WTC11 (cell line): ENCODE data around the gene LOXL3. TPM values are rescaled to one million over a fixed set of nuclear protein-coding genes. Genes with fewer than 3 reads are reported as not detected.

Source experiments
- ATAC-seq: fragments of 200-7000 bp; cut with Tn5 transposase; 2 replicates; pipeline ENCODE4 v1.10.0; 2021; ENCODE audit warnings: mild to moderate bottlenecking, moderate library complexity
- CTCF ChIA-PET: fragments of 300-600 bp; sonication (Branson Sonifier 250); formaldehyde crosslinking; loops from one replicate; lab custom pipeline; 2021; ENCODE audit warnings: antibody characterized with exemption; lab: Charles Lee
- POLR2A ChIA-PET: fragments of 350-600 bp; sonication (Branson Sonifier 250); formaldehyde crosslinking; loops from one replicate; lab custom pipeline; 2021; ENCODE audit warnings: antibody characterized with exemption; lab: Charles Lee
- DNase-seq: peaks from one replicate; pipeline ENCODE4 v3.0.0; 2021; ENCODE audit warnings: low spot score
- H3K27ac Mint-ChIP-seq: 2 replicates; pipeline ENCODE4 v1.8.0; 2021; ENCODE audit warnings: mixed read lengths
- H3K27me3 Mint-ChIP-seq: 2 replicates; pipeline ENCODE4 v1.8.0; 2021; ENCODE audit warnings: low read depth, mild to moderate bottlenecking, moderate library complexity, mixed read lengths
- H3K36me3 Mint-ChIP-seq: 2 replicates; pipeline ENCODE4 v1.8.0; 2021; ENCODE audit warnings: mixed read lengths
- H3K4me1 Mint-ChIP-seq: 2 replicates; pipeline ENCODE4 v1.8.0; 2022; ENCODE audit warnings: mixed read lengths
- H3K4me3 Mint-ChIP-seq: 2 replicates; pipeline ENCODE4 v1.8.0; 2021; ENCODE audit warnings: mild to moderate bottlenecking, moderate library complexity, mixed read lengths
- H3K9me3 Mint-ChIP-seq: 2 replicates; pipeline ENCODE4 v1.8.0; 2021; ENCODE audit warnings: mixed read lengths
- CBFB ChIP-seq: sonication (generic); formaldehyde crosslinking; IDR thresholded peaks from 2 replicates; pipeline ENCODE4 v1.8.1; 2022; ENCODE audit warnings: mild to moderate bottlenecking, low read depth, missing genetic modification reagents
- CREB1 ChIP-seq: sonication (generic); formaldehyde crosslinking; IDR thresholded peaks from 2 replicates; pipeline ENCODE4 v1.8.0; 2023; ENCODE audit warnings: mild to moderate bottlenecking, missing genetic modification reagents
- FOXJ3 ChIP-seq: sonication (generic); formaldehyde crosslinking; IDR thresholded peaks from 2 replicates; pipeline ENCODE4 v1.9.0; 2021; ENCODE audit warnings: missing genetic modification reagents, mild to moderate bottlenecking, borderline replicate concordance
- FOXK1 ChIP-seq: sonication (generic); formaldehyde crosslinking; IDR thresholded peaks from 2 replicates; pipeline ENCODE4 v1.8.0; 2022; ENCODE audit warnings: mild to moderate bottlenecking, moderate library complexity, missing genetic modification reagents
- GABPB1 ChIP-seq: sonication (generic); formaldehyde crosslinking; IDR thresholded peaks from 2 replicates; pipeline ENCODE4 v1.8.1; 2023; ENCODE audit warnings: mild to moderate bottlenecking, missing genetic modification reagents
- IRF2 ChIP-seq: sonication (generic); formaldehyde crosslinking; IDR thresholded peaks from 2 replicates; pipeline ENCODE4 v1.8.0; 2022; ENCODE audit warnings: low read depth, missing genetic modification reagents, borderline replicate concordance
- NFE2L1 ChIP-seq: sonication (generic); formaldehyde crosslinking; IDR thresholded peaks from 2 replicates; pipeline ENCODE4 v1.8.1; 2023; ENCODE audit warnings: missing genetic modification reagents
- PRRX2 ChIP-seq: fragments of 250-450 bp; sonication (Bioruptor Pico); IDR thresholded peaks from 2 replicates; pipeline ENCODE4 v1.8.0; 2021; ENCODE audit warnings: mild to moderate bottlenecking
- SP1 ChIP-seq: sonication (generic); formaldehyde crosslinking; conservative IDR thresholded peaks from 2 replicates; pipeline ENCODE4 v1.8.1; 2022; ENCODE audit warnings: missing genetic modification reagents
- ZNF121 ChIP-seq: sonication (generic); formaldehyde crosslinking; IDR thresholded peaks from 2 replicates; pipeline ENCODE4 v1.8.0; 2023; ENCODE audit warnings: missing genetic modification reagents
- ZNF138 ChIP-seq: sonication (generic); formaldehyde crosslinking; conservative IDR thresholded peaks from 2 replicates; pipeline ENCODE4 v1.8.1; 2022; ENCODE audit warnings: mild to moderate bottlenecking, moderate library complexity, missing genetic modification reagents
- total RNA-seq: library from RNA; stranded (reverse); gene quantifications from 3 replicates; pipeline ENCODE4 v1.2.3, GENCODE V29; 2021
- TF ChIP-seq, protein P1 (sequence below): sonication (generic); formaldehyde crosslinking; IDR thresholded peaks from 2 replicates; pipeline ENCODE4 v1.8.1; 2023; ENCODE audit warnings: mild to moderate bottlenecking, missing genetic modification reagents, borderline replicate concordance
- TF ChIP-seq, protein P2 (sequence below): fragments of 250-450 bp; sonication (Bioruptor Pico); IDR thresholded peaks from 2 replicates; pipeline ENCODE4 v1.8.0; 2021; ENCODE audit warnings: mild to moderate bottlenecking
- TF ChIP-seq, protein P3 (sequence below): sonication (generic); formaldehyde crosslinking; IDR thresholded peaks from 2 replicates; pipeline ENCODE4 v1.8.1; 2023; ENCODE audit warnings: mild to moderate bottlenecking, missing genetic modification reagents, moderate library complexity
- TF ChIP-seq, protein P4 (sequence below): sonication (generic); formaldehyde crosslinking; IDR thresholded peaks from 2 replicates; pipeline ENCODE4 v1.8.0; 2022; ENCODE audit warnings: mild to moderate bottlenecking, missing genetic modification reagents
- TF ChIP-seq, protein P5 (sequence below): sonication (generic); formaldehyde crosslinking; IDR thresholded peaks from 2 replicates; pipeline ENCODE4 v1.8.0; 2023; ENCODE audit warnings: missing genetic modification reagents, mild to moderate bottlenecking, borderline replicate concordance

LOXL3 gene
- total RNA-seq, 1 experiment from 2014 or later = 21.1 TPM

DNA sequence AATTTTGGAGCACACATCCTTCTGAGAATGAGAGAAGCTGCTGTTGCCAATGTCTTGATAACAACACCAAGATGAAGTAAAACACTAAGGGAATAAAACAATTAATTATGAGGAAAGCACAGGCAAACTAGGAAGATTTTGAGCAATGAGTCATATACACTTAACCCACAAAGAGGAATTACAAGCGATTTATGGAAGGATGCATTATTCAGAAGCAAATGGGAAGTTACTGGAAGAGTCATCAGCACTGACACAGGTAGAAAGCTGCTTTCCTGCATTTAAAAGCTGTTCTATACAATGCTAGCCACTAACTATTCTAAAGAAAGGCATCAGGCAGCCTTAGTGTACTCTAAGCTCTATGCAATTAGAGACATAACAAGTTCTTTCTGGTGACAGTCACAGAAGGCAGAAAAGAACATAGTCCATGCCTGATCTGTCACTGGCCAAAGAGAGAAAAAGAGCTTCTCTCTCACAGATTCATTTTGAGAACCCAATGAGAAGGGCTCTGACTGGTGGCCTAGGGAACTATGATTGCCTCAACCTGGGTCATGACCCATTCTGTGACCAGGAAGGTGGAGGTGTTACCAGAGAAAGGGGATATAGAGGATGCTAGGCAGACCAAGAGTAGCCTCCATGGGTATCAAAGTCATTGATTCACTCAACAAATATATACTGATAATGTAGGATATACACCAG lies 49.0 kb upstream of the LOXL3 start (continued):
- TF ChIP-seq FOXJ3 (CRISPR knock-in tag) (no peak), CREB1 (CRISPR knock-in tag) (no peak)

DNA sequence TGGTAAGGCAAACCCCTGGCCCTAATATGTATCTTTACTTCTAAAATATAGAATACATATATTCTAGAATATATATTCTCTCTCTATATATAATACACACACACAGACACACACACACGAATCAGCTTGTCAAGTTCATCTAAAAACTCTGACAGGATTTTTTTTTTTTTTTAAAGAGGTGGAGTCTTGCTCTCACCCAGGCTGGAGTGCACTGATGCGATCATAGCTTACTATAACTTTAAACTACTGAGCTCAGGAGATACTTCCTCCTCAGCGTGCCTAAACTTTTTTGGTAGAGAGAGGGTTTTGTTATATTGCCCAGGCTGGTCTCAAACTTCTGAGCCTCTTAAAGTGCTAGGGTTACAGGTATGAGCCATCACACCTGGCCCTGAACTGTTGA lies 45.9 kb upstream of the LOXL3 start:
- H3K27me3 Mint-ChIP-seq = peaks cover 13% of the 10 kb centered on the region
- no peak overlapping the region for H3K27ac Mint-ChIP-seq
- peaks cover 4% of the 10 kb centered on the region; the same call in 1 of the 2 replicates for H3K9me3 Mint-ChIP-seq
- POLR2A ChIA-PET = no interaction called here
- ATAC-seq = no peak; the same call in 1 of the 2 replicates
- no peak for TF ChIP-seq GABPB1 (CRISPR knock-in tag)
- TF ChIP-seq, protein P1, sequence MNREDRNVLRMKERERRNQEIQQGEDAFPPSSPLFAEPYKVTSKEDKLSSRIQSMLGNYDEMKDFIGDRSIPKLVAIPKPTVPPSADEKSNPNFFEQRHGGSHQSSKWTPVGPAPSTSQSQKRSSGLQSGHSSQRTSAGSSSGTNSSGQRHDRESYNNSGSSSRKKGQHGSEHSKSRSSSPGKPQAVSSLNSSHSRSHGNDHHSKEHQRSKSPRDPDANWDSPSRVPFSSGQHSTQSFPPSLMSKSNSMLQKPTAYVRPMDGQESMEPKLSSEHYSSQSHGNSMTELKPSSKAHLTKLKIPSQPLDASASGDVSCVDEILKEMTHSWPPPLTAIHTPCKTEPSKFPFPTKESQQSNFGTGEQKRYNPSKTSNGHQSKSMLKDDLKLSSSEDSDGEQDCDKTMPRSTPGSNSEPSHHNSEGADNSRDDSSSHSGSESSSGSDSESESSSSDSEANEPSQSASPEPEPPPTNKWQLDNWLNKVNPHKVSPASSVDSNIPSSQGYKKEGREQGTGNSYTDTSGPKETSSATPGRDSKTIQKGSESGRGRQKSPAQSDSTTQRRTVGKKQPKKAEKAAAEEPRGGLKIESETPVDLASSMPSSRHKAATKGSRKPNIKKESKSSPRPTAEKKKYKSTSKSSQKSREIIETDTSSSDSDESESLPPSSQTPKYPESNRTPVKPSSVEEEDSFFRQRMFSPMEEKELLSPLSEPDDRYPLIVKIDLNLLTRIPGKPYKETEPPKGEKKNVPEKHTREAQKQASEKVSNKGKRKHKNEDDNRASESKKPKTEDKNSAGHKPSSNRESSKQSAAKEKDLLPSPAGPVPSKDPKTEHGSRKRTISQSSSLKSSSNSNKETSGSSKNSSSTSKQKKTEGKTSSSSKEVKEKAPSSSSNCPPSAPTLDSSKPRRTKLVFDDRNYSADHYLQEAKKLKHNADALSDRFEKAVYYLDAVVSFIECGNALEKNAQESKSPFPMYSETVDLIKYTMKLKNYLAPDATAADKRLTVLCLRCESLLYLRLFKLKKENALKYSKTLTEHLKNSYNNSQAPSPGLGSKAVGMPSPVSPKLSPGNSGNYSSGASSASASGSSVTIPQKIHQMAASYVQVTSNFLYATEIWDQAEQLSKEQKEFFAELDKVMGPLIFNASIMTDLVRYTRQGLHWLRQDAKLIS (CRISPR knock-in tag) = no peak
- no peak for TF ChIP-seq FOXK1 (CRISPR knock-in tag)
- TF ChIP-seq SP1 (CRISPR knock-in tag) = no peak
- TF ChIP-seq, protein P2, sequence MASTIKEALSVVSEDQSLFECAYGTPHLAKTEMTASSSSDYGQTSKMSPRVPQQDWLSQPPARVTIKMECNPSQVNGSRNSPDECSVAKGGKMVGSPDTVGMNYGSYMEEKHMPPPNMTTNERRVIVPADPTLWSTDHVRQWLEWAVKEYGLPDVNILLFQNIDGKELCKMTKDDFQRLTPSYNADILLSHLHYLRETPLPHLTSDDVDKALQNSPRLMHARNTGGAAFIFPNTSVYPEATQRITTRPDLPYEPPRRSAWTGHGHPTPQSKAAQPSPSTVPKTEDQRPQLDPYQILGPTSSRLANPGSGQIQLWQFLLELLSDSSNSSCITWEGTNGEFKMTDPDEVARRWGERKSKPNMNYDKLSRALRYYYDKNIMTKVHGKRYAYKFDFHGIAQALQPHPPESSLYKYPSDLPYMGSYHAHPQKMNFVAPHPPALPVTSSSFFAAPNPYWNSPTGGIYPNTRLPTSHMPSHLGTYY (CRISPR knock-in tag) = no peak
- TF ChIP-seq, protein P3, sequence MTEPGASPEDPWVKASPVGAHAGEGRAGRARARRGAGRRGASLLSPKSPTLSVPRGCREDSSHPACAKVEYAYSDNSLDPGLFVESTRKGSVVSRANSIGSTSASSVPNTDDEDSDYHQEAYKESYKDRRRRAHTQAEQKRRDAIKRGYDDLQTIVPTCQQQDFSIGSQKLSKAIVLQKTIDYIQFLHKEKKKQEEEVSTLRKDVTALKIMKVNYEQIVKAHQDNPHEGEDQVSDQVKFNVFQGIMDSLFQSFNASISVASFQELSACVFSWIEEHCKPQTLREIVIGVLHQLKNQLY (CRISPR knock-in tag) = no peak
- TF ChIP-seq, protein P4, sequence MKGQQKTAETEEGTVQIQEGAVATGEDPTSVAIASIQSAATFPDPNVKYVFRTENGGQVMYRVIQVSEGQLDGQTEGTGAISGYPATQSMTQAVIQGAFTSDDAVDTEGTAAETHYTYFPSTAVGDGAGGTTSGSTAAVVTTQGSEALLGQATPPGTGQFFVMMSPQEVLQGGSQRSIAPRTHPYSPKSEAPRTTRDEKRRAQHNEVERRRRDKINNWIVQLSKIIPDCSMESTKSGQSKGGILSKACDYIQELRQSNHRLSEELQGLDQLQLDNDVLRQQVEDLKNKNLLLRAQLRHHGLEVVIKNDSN (CRISPR knock-in tag) = no peak
- no peak for TF ChIP-seq ZNF121 (CRISPR knock-in tag)
- no peak for TF ChIP-seq PRRX2 (CRISPR knock-in tag)
- TF ChIP-seq, protein P5, sequence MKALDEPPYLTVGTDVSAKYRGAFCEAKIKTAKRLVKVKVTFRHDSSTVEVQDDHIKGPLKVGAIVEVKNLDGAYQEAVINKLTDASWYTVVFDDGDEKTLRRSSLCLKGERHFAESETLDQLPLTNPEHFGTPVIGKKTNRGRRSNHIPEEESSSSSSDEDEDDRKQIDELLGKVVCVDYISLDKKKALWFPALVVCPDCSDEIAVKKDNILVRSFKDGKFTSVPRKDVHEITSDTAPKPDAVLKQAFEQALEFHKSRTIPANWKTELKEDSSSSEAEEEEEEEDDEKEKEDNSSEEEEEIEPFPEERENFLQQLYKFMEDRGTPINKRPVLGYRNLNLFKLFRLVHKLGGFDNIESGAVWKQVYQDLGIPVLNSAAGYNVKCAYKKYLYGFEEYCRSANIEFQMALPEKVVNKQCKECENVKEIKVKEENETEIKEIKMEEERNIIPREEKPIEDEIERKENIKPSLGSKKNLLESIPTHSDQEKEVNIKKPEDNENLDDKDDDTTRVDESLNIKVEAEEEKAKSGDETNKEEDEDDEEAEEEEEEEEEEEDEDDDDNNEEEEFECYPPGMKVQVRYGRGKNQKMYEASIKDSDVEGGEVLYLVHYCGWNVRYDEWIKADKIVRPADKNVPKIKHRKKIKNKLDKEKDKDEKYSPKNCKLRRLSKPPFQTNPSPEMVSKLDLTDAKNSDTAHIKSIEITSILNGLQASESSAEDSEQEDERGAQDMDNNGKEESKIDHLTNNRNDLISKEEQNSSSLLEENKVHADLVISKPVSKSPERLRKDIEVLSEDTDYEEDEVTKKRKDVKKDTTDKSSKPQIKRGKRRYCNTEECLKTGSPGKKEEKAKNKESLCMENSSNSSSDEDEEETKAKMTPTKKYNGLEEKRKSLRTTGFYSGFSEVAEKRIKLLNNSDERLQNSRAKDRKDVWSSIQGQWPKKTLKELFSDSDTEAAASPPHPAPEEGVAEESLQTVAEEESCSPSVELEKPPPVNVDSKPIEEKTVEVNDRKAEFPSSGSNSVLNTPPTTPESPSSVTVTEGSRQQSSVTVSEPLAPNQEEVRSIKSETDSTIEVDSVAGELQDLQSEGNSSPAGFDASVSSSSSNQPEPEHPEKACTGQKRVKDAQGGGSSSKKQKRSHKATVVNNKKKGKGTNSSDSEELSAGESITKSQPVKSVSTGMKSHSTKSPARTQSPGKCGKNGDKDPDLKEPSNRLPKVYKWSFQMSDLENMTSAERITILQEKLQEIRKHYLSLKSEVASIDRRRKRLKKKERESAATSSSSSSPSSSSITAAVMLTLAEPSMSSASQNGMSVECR (CRISPR knock-in tag) = no peak
- no peak for TF ChIP-seq CBFB
- no peak for TF ChIP-seq ZNF138 (CRISPR knock-in tag)
- no peak for TF ChIP-seq IRF2
- TF ChIP-seq NFE2L1 (CRISPR knock-in tag) = no peak
- H3K36me3 Mint-ChIP-seq = no peaks in the 10 kb centered on the region
- H3K4me3 Mint-ChIP-seq = no peak overlapping the region
- CTCF ChIA-PET = no interaction called here
- DNase-seq = no peak
- no peaks in the 10 kb centered on the region for H3K4me1 Mint-ChIP-seq
